GM19468 (cell line): ENCODE results near the gene TTC14.
"Not testable (repeated sequence)": the region's sequence is repeated elsewhere in the genome, so short reads cannot be mapped to it uniquely, and the experiment has no call there.

Experiments used
- ATAC-seq: cut with Tn5 transposase; IDR thresholded peaks from one replicate; pipeline ENCODE4 v1.9.1; 2021; ENCODE audit warnings: mild to moderate bottlenecking, moderate library complexity, moderate number of reproducible peaks; ENCODE audit not compliant: unreplicated experiment; ENCODE audit errors: extremely low read depth

The TTC14 gene

GRCh38 chr3:180601688-180602666, at the start of gene TTC14:
Gene TTC14, plus strand, starts transcription at chr3:180602163. Its CDS starts 99 bp downstream, at chr3:180602262.
- peak; percentile 97 for ATAC-seq

- no peak for ATAC-seq
These were observed 38.6 kb upstream of the TTC14 start for GRCh38 chr3:180563406-180563805.

GRCh38 chr3:180564676-180565075, 37.3 kb upstream of the TTC14 start:
- no peak for ATAC-seq

- no peak for ATAC-seq
These were observed 31.7 kb upstream of the TTC14 start for GRCh38 chr3:180570238-180570637.

- peak; percentile 59 for ATAC-seq
These were observed 29.9 kb upstream of the TTC14 start for GRCh38 chr3:180571831-180572598.

GRCh38 chr3:180575571-180575970, 26.4 kb upstream of the TTC14 start:
- no peak for ATAC-seq

GRCh38 chr3:180580934-180581333, 21.0 kb upstream of the TTC14 start:
- ATAC-seq: no peak

GRCh38 chr3:180590396-180590795, 11.6 kb upstream of the TTC14 start:
- no peak for ATAC-seq

- not testable (repeated sequence) for ATAC-seq
These were observed 8.3 kb upstream of the TTC14 start for GRCh38 chr3:180593631-180594030.

GRCh38 chr3:180594631-180595558, 7.1 kb upstream of the TTC14 start:
- no peak for ATAC-seq

GRCh38 chr3:180595559-180595935, 6.4 kb upstream of the TTC14 start:
- ATAC-seq: no peak

GRCh38 chr3:180600473-180600872, 1.5 kb upstream of the TTC14 start:
- ATAC-seq: no peak

GRCh38 chr3:180611006-180611405, 9.0 kb downstream of the TTC14 start:
- no peak for ATAC-seq

- ATAC-seq: no peak
These were observed 10.4 kb downstream of the TTC14 start for GRCh38 chr3:180612364-180612763.

GRCh38 chr3:180615954-180616353, 14.0 kb downstream of the TTC14 start:
- ATAC-seq: no peak

GRCh38 chr3:180617049-180617448, 15.1 kb downstream of the TTC14 start:
- no peak for ATAC-seq

- not testable (repeated sequence) for ATAC-seq
These were observed 16.6 kb downstream of the TTC14 start for GRCh38 chr3:180618563-180618962.

GRCh38 chr3:180619723-180620122, 17.8 kb downstream of the TTC14 start:
- ATAC-seq: no peak

GRCh38 chr3:180624714-180625113, 22.8 kb downstream of the TTC14 start:
- ATAC-seq: peak; percentile 17

GRCh38 chr3:180626844-180627243, 24.9 kb downstream of the TTC14 start:
- ATAC-seq: peak; percentile 78
